IMR-90 (cell line): ENCODE data around the gene PLA2G4D. TPM values are rescaled to one million over a fixed set of nuclear protein-coding genes. Genes with fewer than 3 reads are reported as not detected.

ENCODE experiments used
- ATAC-seq: fragments of 200-7000 bp; cut with Tn5 transposase; 2 replicates; pipeline ENCODE4 v1.9.1; 2020; ENCODE audit warnings: low read depth, mild to moderate bottlenecking, moderate library complexity
- BruUV-seq: library from RNA; stranded (reverse); fragments of 400-500 nt; replicated peaks from 2 replicates; lab custom pipeline; 2021; lab: Mats Ljungman, UMichigan
- CTCF ChIA-PET: fragments of 300-600 bp; formaldehyde crosslinking; extraction: SDS; loops from one replicate; lab custom pipeline; 2021; ENCODE audit warnings: antibody characterized with exemption; lab: Yijun Ruan, JAX
- POLR2A ChIA-PET: fragments of 300-600 bp; sonication (Branson Sonifier 250); formaldehyde crosslinking; loops from one replicate; lab custom pipeline; 2022; ENCODE audit warnings: antibody characterized with exemption; ENCODE audit not compliant: unreplicated experiment; lab: Charles Lee
- DNase-seq: peaks from one replicate; pipeline ENCODE4 v3.0.0; 2013
- H2AFZ ChIP-seq: replicated peaks from 2 replicates; pipeline ENCODE3; 2013; ENCODE audit warnings: low read length, mild to moderate bottlenecking; ENCODE audit not compliant: poor library complexity
- H2AK5ac ChIP-seq: 2 replicates; pipeline ENCODE4 v1.6.1; 2013; ENCODE audit warnings: low read depth, low read length, inconsistent platforms
- H2AK9ac ChIP-seq: replicated peaks from 2 replicates; pipeline ENCODE3; 2013; ENCODE audit warnings: mild to moderate bottlenecking, low read depth, low read length, moderate library complexity; ENCODE audit not compliant: poor library complexity
- H2BK120ac ChIP-seq: 2 replicates; pipeline ENCODE4 v1.6.1; 2013; ENCODE audit warnings: low read depth, low read length, inconsistent platforms
- H2BK15ac ChIP-seq: 3 replicates; pipeline ENCODE4 v1.6.1; 2013; ENCODE audit warnings: low read depth, low read length, inconsistent platforms
- H2BK20ac ChIP-seq: 2 replicates; pipeline ENCODE4 v1.6.1; 2013; ENCODE audit warnings: low read depth, mild to moderate bottlenecking, inconsistent platforms, low read length, moderate library complexity
- H2BK5ac ChIP-seq: 2 replicates; pipeline ENCODE4 v1.6.1; 2013; ENCODE audit warnings: mild to moderate bottlenecking, low read depth, low read length, inconsistent platforms; ENCODE audit not compliant: poor library complexity, severe bottlenecking
- H3K14ac ChIP-seq: replicated peaks from 2 replicates; pipeline ENCODE4 v1.6.1; 2013; ENCODE audit warnings: low read depth, low read length, inconsistent platforms
- H3K18ac ChIP-seq: 2 replicates; pipeline ENCODE4 v1.6.1; 2013; ENCODE audit warnings: low read depth, low read length, control low read depth
- H3K23ac ChIP-seq: 2 replicates; pipeline ENCODE4 v1.6.1; 2013; ENCODE audit warnings: low read depth, low read length, inconsistent platforms
- H3K27ac ChIP-seq: 2 replicates; pipeline ENCODE4 v1.5.1; 2013; ENCODE audit warnings: mild to moderate bottlenecking, control low read depth, low read length; ENCODE audit not compliant: insufficient read depth
- H3K27me3 ChIP-seq: 2 replicates; pipeline ENCODE4 v1.6.1; 2013; ENCODE audit warnings: low read length; ENCODE audit not compliant: control insufficient read depth, insufficient read depth
- H3K36me3 ChIP-seq: 2 replicates; pipeline ENCODE4 v1.6.1; 2013; ENCODE audit warnings: low read length, mixed read lengths; ENCODE audit not compliant: control insufficient read depth, insufficient read depth
- H3K4ac ChIP-seq: 2 replicates; pipeline ENCODE4 v1.6.1; 2013; ENCODE audit warnings: low read depth, low read length, inconsistent platforms
- H3K4me1 ChIP-seq: 2 replicates; pipeline ENCODE4 v1.6.1; 2013; ENCODE audit warnings: low read length, mixed read lengths; ENCODE audit not compliant: control insufficient read depth, insufficient read depth
- H3K4me2 ChIP-seq: 2 replicates; pipeline ENCODE4 v1.6.1; 2013; ENCODE audit warnings: low read depth, mild to moderate bottlenecking, control low read depth, low read length, moderate library complexity
- H3K4me3 ChIP-seq: 2 replicates; pipeline ENCODE4 v1.5.1; 2013; ENCODE audit warnings: low read depth, mild to moderate bottlenecking, control low read depth, low read length, moderate library complexity; ENCODE audit not compliant: insufficient read depth
- H3K56ac ChIP-seq: 2 replicates; pipeline ENCODE4 v1.6.1; 2013; ENCODE audit warnings: low read length, inconsistent platforms; ENCODE audit not compliant: insufficient read depth; ENCODE audit errors: extremely low read depth
- H3K79me1 ChIP-seq, 2 experiments: 2 replicates each; pipeline ENCODE4 v1.6.1; 2013; ENCODE audit warnings: low read length in 2 of 2, inconsistent platforms in 1 of 2, low read depth in 1 of 2
- H3K9ac ChIP-seq: 2 replicates; pipeline ENCODE4 v1.6.1; 2013; ENCODE audit warnings: low read depth, low read length, control low read depth
- H3K9me1 ChIP-seq: 2 replicates; pipeline ENCODE4 v1.6.1; 2013; ENCODE audit warnings: low read length, inconsistent platforms; ENCODE audit not compliant: insufficient read depth
- H3K9me3 ChIP-seq: 2 replicates; pipeline ENCODE4 v1.6.1; 2013; ENCODE audit warnings: low read length; ENCODE audit not compliant: control insufficient read depth, insufficient read depth
- H4K20me1 ChIP-seq: 2 replicates; pipeline ENCODE4 v1.6.1; 2013; ENCODE audit warnings: low read length, inconsistent platforms; ENCODE audit not compliant: insufficient read depth
- H4K5ac ChIP-seq: 2 replicates; pipeline ENCODE4 v1.6.1; 2013; ENCODE audit warnings: mild to moderate bottlenecking, low read depth, low read length, control low read depth
- H4K8ac ChIP-seq, 2 experiments: 2 replicates each; pipeline ENCODE4 v1.6.1; 2013; ENCODE audit warnings: low read depth in 2 of 2, low read length in 2 of 2, control low read depth in 1 of 2, inconsistent platforms in 1 of 2
- H4K91ac ChIP-seq: 2 replicates; pipeline ENCODE4 v1.6.1; 2013; ENCODE audit warnings: low read depth, low read length, inconsistent platforms; ENCODE audit not compliant: insufficient read depth
- BHLHE40 ChIP-seq: fragments of 150-350 bp; IDR thresholded peaks from 2 replicates; pipeline ENCODE4 v1.6.1; 2016; ENCODE audit warnings: mild to moderate bottlenecking, low read depth, low read length
- CEBPB ChIP-seq: IDR thresholded peaks from 2 replicates; pipeline ENCODE4 v1.6.1; 2012; ENCODE audit warnings: low read depth, low read length, improper control_type of control experiment
- CHD1 ChIP-seq: IDR thresholded peaks from 2 replicates; pipeline ENCODE4 v1.6.1; 2012; ENCODE audit warnings: low read depth, low read length, improper control_type of control experiment
- CTCF ChIP-seq: conservative IDR thresholded peaks from 2 replicates; pipeline ENCODE4 v1.5.1; 2012; ENCODE audit warnings: mild to moderate bottlenecking, low read depth, low read length, improper control_type of control experiment
- FOS ChIP-seq: fragments of 150-350 bp; IDR thresholded peaks from 2 replicates; pipeline ENCODE4 v1.6.1; 2016; ENCODE audit warnings: low read depth, low read length
- MAFK ChIP-seq: IDR thresholded peaks from 2 replicates; pipeline ENCODE4 v1.6.1; 2012; ENCODE audit warnings: low read depth, low read length, improper control_type of control experiment
- MAZ ChIP-seq: IDR thresholded peaks from 2 replicates; pipeline ENCODE4 v1.6.1; 2012; ENCODE audit warnings: low read depth, mild to moderate bottlenecking, low read length, improper control_type of control experiment, moderate library complexity, borderline replicate concordance
- MXI1 ChIP-seq: IDR thresholded peaks from 2 replicates; pipeline ENCODE4 v1.6.1; 2012; ENCODE audit warnings: low read depth, mild to moderate bottlenecking, low read length, moderate library complexity, borderline replicate concordance
- NFE2L2 ChIP-seq: fragments of 150-350 bp; IDR thresholded peaks from 2 replicates; pipeline ENCODE4 v1.6.1; 2016; ENCODE audit warnings: low read depth, mild to moderate bottlenecking, low read length
- RAD21 ChIP-seq: IDR thresholded peaks from 2 replicates; pipeline ENCODE4 v1.6.1; 2012; ENCODE audit warnings: low read length, improper control_type of control experiment
- RCOR1 ChIP-seq: IDR thresholded peaks from 2 replicates; pipeline ENCODE4 v1.6.1; 2012; ENCODE audit warnings: mild to moderate bottlenecking, low read length, improper control_type of control experiment; ENCODE audit not compliant: insufficient replicate concordance
- RFX5 ChIP-seq: IDR thresholded peaks from 2 replicates; pipeline ENCODE4 v1.8.0; 2012; ENCODE audit warnings: low read depth, mild to moderate bottlenecking, low read length, moderate library complexity
- SMC3 ChIP-seq: fragments of 150-350 bp; IDR thresholded peaks from 2 replicates; pipeline ENCODE4 v1.6.1; 2016; ENCODE audit warnings: low read depth, mild to moderate bottlenecking, antibody characterized with exemption, low read length, moderate library complexity
- WGBS, 2 experiments: methylation state at CpG; one replicate each; pipeline versions ENCODE4 v1.1.5 to v1.1.7; 2013; ENCODE audit warnings: missing lambda C conversion rate in 2 of 2; ENCODE audit not compliant: insufficient read length in 1 of 2; ENCODE audit errors: extremely low coverage in 2 of 2; 5-methylcytosine and 5-hydroxymethylcytosine counted together
- dilution Hi-C: fragments of 300-500 bp; cut with HindIII; formaldehyde crosslinking; loops from one replicate; pipeline ENCODE4 v1.14.3; 2018; ENCODE audit warnings: low sequenced_read_pairs; ENCODE audit not compliant: unreplicated experiment
- in situ Hi-C: fragments of 300-500 bp; cut with MboI; formaldehyde crosslinking; loops from 3 replicates; pipeline ENCODE4 v1.14.3; 2019; ENCODE audit warnings: low sequenced_read_pairs, inconsistent platforms, mixed read lengths
- intact Hi-C: fragments of 100-400 bp; cut with micrococcal nuclease; formaldehyde crosslinking; loops from 2 replicates; pipeline ENCODE4 v1.10.0; 2022
- polyA plus RNA-seq, 3 experiments: library from polyadenylated mRNA; depleted of rRNA; stranded (reverse); fragments of >200 nt; gene quantifications; 2 replicates each; pipeline ENCODE4 v1.2.3, GENCODE V29; 2012; ENCODE audit warnings: low replicate concordance in 1 of 3
- total RNA-seq: library from RNA; depleted of rRNA; stranded (reverse); fragments of >200 nt; gene quantifications from 2 replicates; pipeline ENCODE4 v1.2.3, GENCODE V29; 2012
- TF ChIP-seq, protein P1 (sequence below): fragments of 150-350 bp; IDR thresholded peaks from 2 replicates; pipeline ENCODE4 v1.6.1; 2016; ENCODE audit warnings: low read depth, mild to moderate bottlenecking, low read length, moderate library complexity, borderline replicate concordance

The PLA2G4D gene
- total and polyA plus RNA-seq, 2 of the 4 experiments (the other 2 are of a cell fraction): not detected

GRCh38 chr15:42046597-42046996 lies 47.8 kb downstream of the PLA2G4D start:
- intact Hi-C loops: no loop called here
- ATAC-seq: no peak
- H3K79me1 ChIP-seq: no peaks in the 10 kb centered on the region
- TF ChIP-seq CEBPB: no peak
- no peak for TF ChIP-seq MAZ
- TF ChIP-seq FOS: no peak
- no peak for TF ChIP-seq SMC3
- TF ChIP-seq MXI1: no peak
- TF ChIP-seq, protein P1, sequence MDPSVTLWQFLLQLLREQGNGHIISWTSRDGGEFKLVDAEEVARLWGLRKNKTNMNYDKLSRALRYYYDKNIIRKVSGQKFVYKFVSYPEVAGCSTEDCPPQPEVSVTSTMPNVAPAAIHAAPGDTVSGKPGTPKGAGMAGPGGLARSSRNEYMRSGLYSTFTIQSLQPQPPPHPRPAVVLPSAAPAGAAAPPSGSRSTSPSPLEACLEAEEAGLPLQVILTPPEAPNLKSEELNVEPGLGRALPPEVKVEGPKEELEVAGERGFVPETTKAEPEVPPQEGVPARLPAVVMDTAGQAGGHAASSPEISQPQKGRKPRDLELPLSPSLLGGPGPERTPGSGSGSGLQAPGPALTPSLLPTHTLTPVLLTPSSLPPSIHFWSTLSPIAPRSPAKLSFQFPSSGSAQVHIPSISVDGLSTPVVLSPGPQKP: no peak
- TF ChIP-seq RCOR1: no peak
- no peak for TF ChIP-seq NFE2L2
- TF ChIP-seq BHLHE40: no peak
- TF ChIP-seq CHD1: no peak
- TF ChIP-seq MAFK: no peak
- TF ChIP-seq RAD21: no peak
- no peak for TF ChIP-seq RFX5
- TF ChIP-seq CTCF: no peak
- H4K5ac ChIP-seq: no peak overlapping the region
- H2BK15ac ChIP-seq: no peak overlapping the region
- CTCF ChIA-PET: no interaction called here
- H3K27ac ChIP-seq: no peak overlapping the region
- H3K4ac ChIP-seq: no peak overlapping the region
- H3K9ac ChIP-seq: no peak overlapping the region
- H2AK5ac ChIP-seq: no peak overlapping the region
- no peak overlapping the region for H4K8ac ChIP-seq
- no peak overlapping the region for H2BK20ac ChIP-seq
- H3K4me1 ChIP-seq: no peaks in the 10 kb centered on the region
- H2AFZ ChIP-seq: no peak overlapping the region
- H3K27me3 ChIP-seq: peaks cover 77% of the 10 kb centered on the region
- no peaks in the 10 kb centered on the region for H3K9me3 ChIP-seq
- no peak overlapping the region for H4K91ac ChIP-seq
- dilution Hi-C loops: no loop called here
- H3K4me2 ChIP-seq: no peak overlapping the region
- H3K23ac ChIP-seq: no peak overlapping the region
- no TSS peak for BruUV-seq
- no peak overlapping the region for H2BK120ac ChIP-seq
- WGBS, 2 experiments: no CpG with 5 or more reads among the region's 2 CpGs
- POLR2A ChIA-PET: no interaction called here
- in situ Hi-C loops: no loop called here
- H3K56ac ChIP-seq: no peak overlapping the region
- no peaks in the 10 kb centered on the region for H4K20me1 ChIP-seq
- no peak overlapping the region for H2BK5ac ChIP-seq
- no peak overlapping the region for H2AK9ac ChIP-seq
- H3K18ac ChIP-seq: no peak overlapping the region
- H3K36me3 ChIP-seq: no peaks in the 10 kb centered on the region
- H3K14ac ChIP-seq: no peak overlapping the region
- no peak overlapping the region for H3K4me3 ChIP-seq
- H3K9me1 ChIP-seq: no peaks in the 10 kb centered on the region
- no peak for DNase-seq
